K562 (cell line): ENCODE measurements around the gene ARL6IP1. TPM values are rescaled to one million over a fixed set of nuclear protein-coding genes. Genes with fewer than 3 reads are reported as not detected.

Experiments
- ATAC-seq: fragments of 200-7000 bp; cut with Tn5 transposase; 3 replicates; pipeline ENCODE4 v1.9.1; 2020; ENCODE audit warnings: moderate library complexity
- BruUV-seq: library from RNA; stranded (reverse); fragments of 400-500 nt; replicated peaks from 2 replicates; lab custom pipeline; 2021; lab: Mats Ljungman, UMichigan
- CTCF ChIA-PET: fragments of 300-600 bp; formaldehyde crosslinking; extraction: SDS; loops from one replicate; lab custom pipeline; 2021; ENCODE audit warnings: low intra/inter-chr PET ratio; lab: Yijun Ruan, JAX
- POLR2A ChIA-PET: fragments of 300-600, 350-650 bp; sonication (Branson Sonifier 250); formaldehyde crosslinking; extraction: SDS; loops from one replicate; lab custom pipeline; 2021; ENCODE audit warnings: antibody characterized with exemption, inconsistent platforms; lab: Yijun Ruan, JAX
- DNase-seq, 4 experiments: peaks; one replicate each; pipeline versions ENCODE4 v3.0.0 to v3.0.0-alpha.2; 2011 to 2018; ENCODE audit warnings: low spot score in 3 of 4, mixed read lengths in 3 of 4; ENCODE audit errors: extremely low read depth in 1 of 4
- FAIRE-seq: peaks from 2 replicates; lab custom pipeline; 2011; peaks lifted over from hg19 to GRCh38; lab: Jason Lieb, UNC
- H2AFZ ChIP-seq: 2 replicates; pipeline ENCODE4 v1.6.0; 2011; ENCODE audit warnings: low read depth, low read length, control low read depth, inconsistent platforms
- H3K27ac ChIP-seq: fragments of 200-600 bp; 3 replicates; pipeline ENCODE4 v1.8.0; 2011; ENCODE audit warnings: low read depth, mild to moderate bottlenecking, control low read depth, inconsistent platforms, low read length, moderate library complexity, mixed read lengths; ENCODE audit errors: extremely low read depth
- H3K27me3 ChIP-seq, 2 experiments: fragments of 300-600 bp in 1 of 2; 2 replicates in 1 of 2; 3 replicates in 1 of 2; pipeline versions ENCODE4 v1.6.0 to v1.8.0; 2011; ENCODE audit warnings: inconsistent platforms in 2 of 2, low read length in 2 of 2, mild to moderate bottlenecking in 1 of 2, mixed read lengths in 1 of 2, moderate library complexity in 1 of 2; ENCODE audit not compliant: control insufficient read depth in 2 of 2, insufficient read depth in 2 of 2
- H3K36me3 ChIP-seq: fragments of 300-600 bp; 3 replicates; pipeline ENCODE4 v1.8.0; 2011; ENCODE audit warnings: mild to moderate bottlenecking, low read length, inconsistent platforms; ENCODE audit not compliant: control insufficient read depth, insufficient read depth
- H3K4me1 ChIP-seq, 2 experiments: fragments of 200-600 bp in 1 of 2; replicated peaks in 1 of 2; 2 replicates in 1 of 2; 3 replicates in 1 of 2; pipeline versions ENCODE4 v1.5.1 to v1.8.0; 2011; ENCODE audit warnings: inconsistent platforms in 2 of 2, low read length in 2 of 2, mild to moderate bottlenecking in 1 of 2, mixed read lengths in 1 of 2, moderate library complexity in 1 of 2; ENCODE audit not compliant: control insufficient read depth in 2 of 2, insufficient read depth in 2 of 2
- H3K4me2 ChIP-seq: 2 replicates; pipeline ENCODE4 v1.6.1; 2011; ENCODE audit warnings: low read length, control low read depth, inconsistent platforms, mixed read lengths; ENCODE audit not compliant: insufficient read depth
- H3K4me3 ChIP-seq: fragments of 200-600 bp; sonication (generic), shearing (Covaris generic); 2 replicates; pipeline ENCODE4 v1.5.1; 2016; ENCODE audit warnings: control low read depth, inconsistent platforms
- H3K79me2 ChIP-seq: fragments of 200-600 bp; 3 replicates; pipeline ENCODE4 v1.8.0; 2011; ENCODE audit warnings: low read length, inconsistent platforms; ENCODE audit not compliant: control insufficient read depth, insufficient read depth
- H3K9ac ChIP-seq, 2 experiments: 2 replicates each; pipeline versions ENCODE4 v1.6.0 to v1.6.1; 2011; ENCODE audit warnings: low read depth in 2 of 2, low read length in 2 of 2, control low read depth in 1 of 2, inconsistent platforms in 1 of 2, mild to moderate bottlenecking in 1 of 2, mixed read lengths in 1 of 2; ENCODE audit not compliant: insufficient read depth in 1 of 2
- H3K9me1 ChIP-seq: one replicate; pipeline ENCODE4 v1.6.0; 2011; ENCODE audit warnings: inconsistent platforms, mild to moderate bottlenecking, low read length, moderate library complexity; ENCODE audit not compliant: control insufficient read depth, insufficient read depth
- H3K9me3 ChIP-seq: replicated peaks from 2 replicates; pipeline ENCODE4 v1.5.1; 2011; ENCODE audit warnings: low read depth, low read length, inconsistent platforms; ENCODE audit not compliant: control insufficient read depth, insufficient read depth
- H4K20me1 ChIP-seq: replicated peaks from 2 replicates; pipeline ENCODE4 v1.6.1; 2011; ENCODE audit warnings: low read length, inconsistent platforms, mixed read lengths; ENCODE audit not compliant: control insufficient read depth, insufficient read depth
- TBP ChIP-seq: optimal IDR thresholded peaks from 2 replicates; pipeline ENCODE3; 2011; ENCODE audit warnings: low read depth, low read length, improper control_type of control experiment
- ZNF408 ChIP-seq: fragments of 250-450 bp; sonication (Bioruptor Pico); IDR thresholded peaks from 2 replicates; pipeline ENCODE4 v1.4.0; 2020; ENCODE audit warnings: low read depth, mild to moderate bottlenecking, moderate library complexity
- ZSCAN29 ChIP-seq: fragments of 450-650 bp; IDR thresholded peaks from 2 replicates; pipeline ENCODE4 v1.6.1; 2017
- ZZZ3 ChIP-seq: fragments of 450-650 bp; IDR thresholded peaks from 2 replicates; pipeline ENCODE4 v1.6.1; 2016; ENCODE audit warnings: antibody characterized with exemption, mild to moderate bottlenecking, moderate library complexity
- WGBS: fragments of 100-300 bp; shearing (Covaris generic); methylation state at CpG from one replicate; pipeline ENCODE4 v1.1.6; 2016; ENCODE audit warnings: low coverage, mixed read lengths; ENCODE audit not compliant: insufficient coverage; ENCODE audit errors: missing lambda C conversion rate; 5-methylcytosine and 5-hydroxymethylcytosine counted together
- in situ Hi-C: fragments of 300-500 bp; cut with MboI; formaldehyde crosslinking; loops from 4 replicates; pipeline ENCODE4 v1.15.0; 2018; ENCODE audit warnings: inconsistent platforms, mixed read lengths
- intact Hi-C: fragments of 100-400 bp; cut with micrococcal nuclease; formaldehyde crosslinking; loops from 2 replicates; pipeline ENCODE4 v1.14.2; 2022
- polyA plus RNA-seq, 8 experiments: library from polyadenylated mRNA; depleted of rRNA in 4 of 8; stranded (reverse) in 5 of 8; unstranded in 3 of 8; fragments of >200 nt; fragmentation: Nextera tagmentation in 2 of 8; fragmentation: Illumina TruSeq in 1 of 8; extraction: Ambion mirVana in 2 of 8; extraction: Trizol in 1 of 8; gene quantifications; 2 replicates each; pipeline versions ENCODE4 v1.2.1 to v1.2.3, GENCODE V29; 2011 to 2014; ENCODE audit warnings: inconsistent platforms in 1 of 8, missing spikeins in 1 of 8
- total RNA-seq, 7 experiments: library from RNA; depleted of rRNA in 6 of 7; stranded (reverse); fragments of >200 nt in 6 of 7; fragmentation: Illumina TruSeq in 2 of 7; extraction: Trizol in 2 of 7; gene quantifications; 2 replicates each; pipeline versions ENCODE4 v1.2.1 to v1.2.3, GENCODE V29; 2011 to 2021; ENCODE audit warnings: low replicate concordance in 1 of 7
- TF ChIP-seq, protein P1 (sequence below), 2 experiments: IDR thresholded peaks in 1 of 2; conservative IDR thresholded peaks in 1 of 2; 2 replicates each; pipeline ENCODE4 v1.6.1; 2016; ENCODE audit warnings: low read depth in 2 of 2, mild to moderate bottlenecking in 1 of 2, missing compliant biosample characterization in 1 of 2, missing genetic modification characterization in 1 of 2, moderate library complexity in 1 of 2

The ARL6IP1 gene
- total and polyA plus RNA-seq, 9 of the 15 experiments (the other 6 are each of a cell fraction or from before 2014, with no cell fraction given) = 102 to 391 (median 162) TPM

DNA sequence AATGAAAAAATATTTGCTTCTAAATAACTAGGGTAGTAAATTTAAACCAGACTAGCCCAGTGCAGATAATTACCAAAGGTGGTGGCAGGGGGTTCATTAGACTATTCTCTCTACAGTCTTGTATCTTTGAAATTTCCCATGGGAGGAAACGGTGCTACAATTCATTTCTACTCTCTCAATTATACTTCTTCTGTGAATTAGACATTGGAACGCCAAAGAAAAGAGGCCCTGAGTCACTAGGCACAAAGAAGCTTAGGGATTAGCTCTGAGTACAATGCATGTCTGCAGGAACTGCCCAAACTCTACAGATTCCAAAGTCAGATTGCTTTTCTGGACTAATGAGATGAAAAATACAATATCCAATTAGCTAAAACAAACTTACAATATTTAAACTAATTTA, 30.7 kb upstream of the ARL6IP1 start:
- ChIA-PET CTCF (no interaction called here), POLR2A (interaction anchor here (1.3 to 3.4 kb wide), 2 partner anchors 27 to 32 kb away, joined by 3 to 18 read pairs; partner anchors contain the start of gene ARL6IP1)
- H3K4me3 ChIP-seq = no peak overlapping the region
- ATAC-seq (no peak), DNase-seq (no peak), FAIRE-seq (no peak)
- no peaks in the 10 kb centered on the region for H4K20me1 ChIP-seq
- H3K9ac ChIP-seq = no peak overlapping the region
- intact Hi-C loops = no loop called here
- WGBS = 88% methylated on average over 2 of the region's 2 CpGs
- no peak overlapping the region for H3K4me2 ChIP-seq
- H3K36me3 ChIP-seq = peaks cover 91% of the 10 kb centered on the region
- H3K4me1 ChIP-seq = no peaks in the 10 kb centered on the region
- no peak overlapping the region for H2AFZ ChIP-seq
- H3K79me2 ChIP-seq = no peaks in the 10 kb centered on the region
- H3K9me1 ChIP-seq = no peaks in the 10 kb centered on the region
- in situ Hi-C loops = no loop called here
- BruUV-seq = no TSS peak
- H3K9me3 ChIP-seq = no peaks in the 10 kb centered on the region
- no peak overlapping the region for H3K27ac ChIP-seq
- no peaks in the 10 kb centered on the region for H3K27me3 ChIP-seq
- TF ChIP-seq TBP (no peak), ZNF408 (CRISPR knock-in tag) (no peak), ZSCAN29 (no peak), ZZZ3 (0 out of 2 replicates have a peak, but pooled peaks have one; percentile 63)
- TF ChIP-seq, protein P1, sequence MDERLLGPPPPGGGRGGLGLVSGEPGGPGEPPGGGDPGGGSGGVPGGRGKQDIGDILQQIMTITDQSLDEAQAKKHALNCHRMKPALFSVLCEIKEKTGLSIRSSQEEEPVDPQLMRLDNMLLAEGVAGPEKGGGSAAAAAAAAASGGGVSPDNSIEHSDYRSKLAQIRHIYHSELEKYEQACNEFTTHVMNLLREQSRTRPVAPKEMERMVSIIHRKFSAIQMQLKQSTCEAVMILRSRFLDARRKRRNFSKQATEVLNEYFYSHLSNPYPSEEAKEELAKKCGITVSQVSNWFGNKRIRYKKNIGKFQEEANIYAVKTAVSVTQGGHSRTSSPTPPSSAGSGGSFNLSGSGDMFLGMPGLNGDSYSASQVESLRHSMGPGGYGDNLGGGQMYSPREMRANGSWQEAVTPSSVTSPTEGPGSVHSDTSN (CRISPR knock-in tag; IDR thresholded peaks at IDR 0.05; ENCODE audit: low read depth) = no peak
- TF ChIP-seq, protein P1 (tag; conservative IDR thresholded peaks at IDR 0.05; ENCODE audit: low read depth) = no peak
